ENCODE measurements around the gene IFNLR1. TPM values are rescaled to one million over a fixed set of nuclear protein-coding genes. Genes with fewer than 3 reads are reported as not detected.

The IFNLR1 gene
- total and polyA plus RNA-seq, 2 of the 8 experiments (the other 6 are each of a cell fraction or from before 2014, with no cell fraction given) = 6.8 to 10.1 TPM

DNA sequence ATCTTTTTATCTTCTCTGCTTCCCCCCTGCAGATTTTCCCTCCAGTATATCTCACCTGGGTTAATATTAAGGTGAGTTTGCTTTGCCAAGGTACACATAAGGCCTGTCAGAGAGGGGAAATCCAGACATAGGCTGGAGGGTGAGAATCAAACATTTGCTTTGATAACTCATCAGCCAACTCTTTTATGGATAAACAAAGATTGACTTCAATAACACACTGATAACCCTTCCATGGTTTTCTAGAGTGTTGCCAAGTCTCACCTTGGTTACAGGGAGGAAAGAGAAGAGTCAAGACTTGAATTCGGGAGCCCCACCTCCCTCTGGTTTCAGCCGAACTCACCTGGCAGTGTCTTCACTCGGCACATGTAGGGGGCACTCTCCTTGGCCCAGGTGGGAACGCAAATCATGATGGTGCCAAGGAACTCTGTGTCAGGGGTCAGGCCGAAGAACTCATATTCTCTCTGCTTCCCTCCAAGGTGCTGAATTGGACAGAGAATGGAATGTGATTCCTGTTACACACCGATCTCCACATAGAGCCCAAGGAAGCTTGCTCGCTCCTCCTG, 59.2 kb downstream of the IFNLR1 start:
- H3K23me2 ChIP-seq (ENCODE audit: low read depth, low read length) = no peaks in the 10 kb centered on the region
- H3K14ac ChIP-seq (ENCODE audit: insufficient read length) = no peak overlapping the region
- no peak overlapping the region for H3K27ac ChIP-seq (ENCODE audit: low read depth, low read length)
- H3K4me3 ChIP-seq (ENCODE audit: extremely low read depth in 1 of 4, insufficient read depth in 2 of 4, low read depth in 3 of 4, low read length in 4 of 4) = no peak overlapping the region
- no peak overlapping the region for H4K91ac ChIP-seq (replicated peaks; ENCODE audit: insufficient read length, low read length)
- H4K20me1 ChIP-seq (replicated peaks in 1 of 2; ENCODE audit: control insufficient read depth in 1 of 2, insufficient read depth in 2 of 2, low read length in 2 of 2) = no peaks in the 10 kb centered on the region
- H3K36me3 ChIP-seq (ENCODE audit: control insufficient read depth in 2 of 4, insufficient read depth in 4 of 4, low read length in 3 of 4) = no peaks in the 10 kb centered on the region
- 92% methylated on average over 7 of the region's 7 CpGs; no CpG with 5 or more reads in 1 of the 2 experiments for WGBS, 2 experiments (ENCODE audit: extremely low coverage in 1 of 2, insufficient coverage in 1 of 2, insufficient read length in 1 of 2, insufficient replicate concordance in 2 of 2, low coverage in 1 of 2, low lambda C conversion rate in 2 of 2, missing lambda C conversion rate in 1 of 2)
- H2BK120ac ChIP-seq (replicated peaks; ENCODE audit: low read depth, low read length) = no peak overlapping the region
- TF ChIP-seq CTBP2 (IDR thresholded peaks at IDR 0.05; ENCODE audit: borderline replicate concordance, insufficient read depth, insufficient read length, low read length) = no peak
- TF ChIP-seq BCL11A (IDR thresholded peaks at IDR 0.05; ENCODE audit: low read depth in 2 of 2, low read length in 2 of 2) = no peak
- TF ChIP-seq, protein P1, sequence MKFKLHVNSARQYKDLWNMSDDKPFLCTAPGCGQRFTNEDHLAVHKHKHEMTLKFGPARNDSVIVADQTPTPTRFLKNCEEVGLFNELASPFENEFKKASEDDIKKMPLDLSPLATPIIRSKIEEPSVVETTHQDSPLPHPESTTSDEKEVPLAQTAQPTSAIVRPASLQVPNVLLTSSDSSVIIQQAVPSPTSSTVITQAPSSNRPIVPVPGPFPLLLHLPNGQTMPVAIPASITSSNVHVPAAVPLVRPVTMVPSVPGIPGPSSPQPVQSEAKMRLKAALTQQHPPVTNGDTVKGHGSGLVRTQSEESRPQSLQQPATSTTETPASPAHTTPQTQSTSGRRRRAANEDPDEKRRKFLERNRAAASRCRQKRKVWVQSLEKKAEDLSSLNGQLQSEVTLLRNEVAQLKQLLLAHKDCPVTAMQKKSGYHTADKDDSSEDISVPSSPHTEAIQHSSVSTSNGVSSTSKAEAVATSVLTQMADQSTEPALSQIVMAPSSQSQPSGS (IDR thresholded peaks at IDR 0.05; ENCODE audit: low read length) = no peak
- TF ChIP-seq ASH2L (IDR thresholded peaks at IDR 0.05; ENCODE audit: low read length) = no peak
- H2BK12ac ChIP-seq (ENCODE audit: low read depth, low read length) = no peak overlapping the region
- no peak overlapping the region for H2AK5ac ChIP-seq (ENCODE audit: low read depth, low read length)
- H2AFZ ChIP-seq (ENCODE audit: low read length) = no peak overlapping the region
- no peak for FAIRE-seq
- H2BK15ac ChIP-seq (ENCODE audit: low read length) = no peak overlapping the region
- peaks cover 3 to 5% of the 10 kb centered on the region in 2 experiments; a peak in 1 of 4 replicates for H3K9me3 ChIP-seq (ENCODE audit: insufficient read depth in 2 of 2, low read depth in 1 of 2, low read length in 1 of 2)
- H3K23ac ChIP-seq (ENCODE audit: insufficient read length) = no peak overlapping the region
- no peak overlapping the region for H4K8ac ChIP-seq (ENCODE audit: extremely low read depth, insufficient read depth, low read length)
- no peak overlapping the region for H3K4ac ChIP-seq (replicated peaks; ENCODE audit: insufficient read length, low read depth, low read length)
- CTCF ChIA-PET (ENCODE audit: partially characterized antibody) = interaction anchor here (0.8 to 1.4 kb wide), 3 partner anchors 22 to 58 kb away, joined by 3 to 4 read pairs (median 3); no protein-coding TSS in a partner anchor
- no peak overlapping the region for H3K18ac ChIP-seq (ENCODE audit: extremely low read depth, low read length)
- H3K79me2 ChIP-seq (ENCODE audit: control insufficient read depth in 1 of 2, insufficient read depth in 2 of 2, low read length in 2 of 2) = no peaks in the 10 kb centered on the region
- DNase-seq (ENCODE audit: low read depth in 1 of 2, low spot score in 2 of 2) = no peak
- no peaks in the 10 kb centered on the region for H3K79me1 ChIP-seq (ENCODE audit: low read depth, low read length)
- no peak overlapping the region for H4K5ac ChIP-seq (ENCODE audit: insufficient read length, low read depth, low read length)
- H3K4me1 ChIP-seq (replicated peaks in 1 of 4; ENCODE audit: control insufficient read depth in 3 of 4, insufficient read depth in 4 of 4, low read length in 3 of 4) = peaks cover 0 to 3% (median 0%) of the 10 kb centered on the region in 4 experiments; a peak in 2 of 7 replicates
- no peak overlapping the region for H2BK20ac ChIP-seq (ENCODE audit: low read length)
- H3K27me3 ChIP-seq (replicated peaks in 1 of 4; ENCODE audit: control insufficient read depth in 3 of 4, extremely low read depth in 1 of 4, insufficient read depth in 3 of 4, low read length in 3 of 4) = no peaks in the 10 kb centered on the region; a peak in 3 of 7 replicates
- H2BK5ac ChIP-seq (ENCODE audit: low read depth, low read length) = peak overlapping the region; percentile 54; the same call in 1 of the 2 replicates
- H3K9ac ChIP-seq (replicated peaks in 1 of 4; ENCODE audit: extremely low read depth in 1 of 4, low read depth in 3 of 4, low read length in 3 of 4) = no peak overlapping the region
- POLR2A ChIA-PET (ENCODE audit: partially characterized antibody) = no interaction called here
- H3K4me2 ChIP-seq (ENCODE audit: insufficient read depth in 1 of 2, low read depth in 2 of 2, low read length in 2 of 2) = no peak overlapping the region
- no peak overlapping the region for H3K56ac ChIP-seq (replicated peaks; ENCODE audit: insufficient read length, low read depth, low read length)

Measured in H1 (cell line).